ENCODE measurements around the gene ELANE. TPM values are rescaled to one million over a fixed set of nuclear protein-coding genes. Genes with fewer than 3 reads are reported as not detected.
A peak's percentile ranks its signal among the peaks of the same experiment; 100 is the strongest.
"Not testable (repeated sequence)": the region's sequence is repeated elsewhere in the genome, so short reads cannot be mapped to it uniquely, and the experiment has no call there.

Gene ELANE
- total RNA-seq, 1 donor from 2014 or later = not detected

DNA sequence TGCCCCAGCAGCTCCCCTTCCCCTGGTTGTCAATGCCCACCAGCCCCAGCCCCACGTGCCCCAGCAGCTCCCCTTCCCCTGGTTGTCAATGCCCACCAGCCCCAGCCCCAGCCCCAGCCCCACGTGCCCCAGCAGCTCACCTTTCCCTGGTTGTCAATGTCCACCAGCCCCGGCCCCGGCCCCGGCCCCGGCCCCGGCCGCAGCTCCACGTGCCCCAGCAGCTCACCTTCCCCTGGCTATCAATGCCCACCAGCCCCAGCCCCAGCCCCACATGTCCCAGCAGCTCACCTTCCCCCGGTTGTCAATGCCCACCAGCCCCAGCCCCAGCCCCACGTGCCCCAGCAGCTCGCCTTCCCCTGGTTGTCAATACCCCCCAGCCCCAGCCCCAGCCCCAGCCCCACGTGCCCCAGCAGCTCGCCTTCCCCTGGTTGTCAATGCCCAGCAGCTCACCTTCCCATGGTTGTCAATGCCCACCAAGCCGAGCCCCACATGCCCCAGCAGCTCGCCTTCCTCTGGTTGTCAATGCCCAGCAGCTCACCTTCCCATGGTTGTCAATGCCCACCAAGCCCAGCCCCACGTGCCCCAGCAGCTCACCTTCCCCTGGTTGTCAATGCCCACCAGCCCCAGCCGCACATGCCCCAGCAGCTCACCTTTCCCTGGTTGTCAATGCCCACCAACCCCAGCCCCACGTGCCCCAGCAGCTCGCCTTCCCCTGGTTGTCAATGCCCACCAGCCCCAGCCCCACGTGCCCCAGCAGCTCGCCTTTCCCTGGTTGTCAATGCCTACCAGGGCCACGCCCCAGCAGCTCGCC, 26.9 kb downstream of the ELANE start:
- DNase-seq (ENCODE audit: low read depth, low spot score) = not testable (repeated sequence)

DNA sequence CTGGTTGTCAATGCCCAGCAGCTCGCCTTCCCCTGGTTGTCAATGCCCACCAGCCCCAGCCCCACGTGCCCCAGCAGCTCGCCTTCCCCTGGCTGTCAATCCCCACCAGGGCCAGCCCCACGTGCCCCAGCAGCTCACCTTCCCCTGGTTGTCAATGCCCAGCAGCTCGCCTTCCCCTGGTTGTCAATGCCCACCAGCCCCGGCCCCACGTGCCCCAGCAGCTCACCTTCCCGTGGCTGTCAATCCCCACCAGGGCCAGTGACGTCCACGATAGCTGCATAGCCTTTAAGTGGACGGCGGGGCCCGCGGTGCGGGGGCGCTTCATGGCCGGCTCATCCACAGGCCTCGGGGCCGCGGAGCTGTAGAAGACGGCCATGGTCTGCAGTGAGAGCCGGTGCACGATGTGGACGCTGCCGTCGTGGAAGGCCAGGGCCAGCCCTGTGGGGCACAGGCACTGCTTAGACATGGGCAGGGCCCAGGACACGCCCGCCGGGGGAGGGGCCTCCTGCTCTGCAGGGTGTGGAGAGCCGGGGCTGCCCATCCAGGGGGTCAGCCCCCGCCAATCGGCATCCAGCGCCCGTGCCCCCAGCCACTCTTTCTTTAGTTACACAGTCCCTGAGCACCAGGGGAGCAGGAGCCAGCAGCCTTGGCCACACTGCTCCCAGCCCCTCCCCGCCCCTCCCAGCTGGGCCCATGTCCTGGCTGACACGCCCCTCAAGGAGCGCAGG, 27.8 kb downstream of the ELANE start:
- no peak for DNase-seq (ENCODE audit: low read depth, low spot score)

DNA sequence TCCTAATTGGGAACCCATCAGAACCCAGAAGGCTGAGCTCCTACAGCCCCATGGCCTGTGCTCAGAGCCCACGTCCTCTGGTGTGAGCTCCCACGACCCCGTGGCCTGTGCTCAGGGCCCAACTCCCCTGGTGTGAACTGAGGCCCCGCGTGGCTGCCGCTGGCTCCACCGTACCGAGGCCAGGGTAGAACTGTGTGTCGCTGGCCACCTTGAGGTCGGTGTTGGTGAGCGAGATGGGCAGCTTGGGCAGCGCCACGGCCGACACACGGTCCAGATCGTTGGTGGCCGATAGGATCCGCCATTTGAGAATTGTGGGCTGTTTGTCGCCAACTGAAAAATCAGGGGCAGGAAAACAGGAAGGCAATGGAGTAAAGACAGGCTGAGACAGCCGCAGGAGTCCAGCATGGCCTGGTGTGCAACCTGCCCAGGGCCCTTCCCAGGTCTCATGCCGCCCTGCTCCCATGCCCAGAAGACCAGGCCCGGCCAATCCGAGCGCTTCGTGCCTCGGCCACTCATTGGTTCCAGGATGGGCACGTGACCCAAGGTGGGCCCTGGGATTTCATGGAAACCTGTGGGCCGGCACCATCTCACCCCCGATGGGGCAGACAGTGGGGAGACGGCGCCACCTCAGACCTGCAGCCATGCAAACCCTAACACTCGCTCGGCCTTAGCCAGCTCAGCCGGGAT, 29.4 kb downstream of the ELANE start:
- DNase-seq (ENCODE audit: low read depth, low spot score) = no peak

DNA sequence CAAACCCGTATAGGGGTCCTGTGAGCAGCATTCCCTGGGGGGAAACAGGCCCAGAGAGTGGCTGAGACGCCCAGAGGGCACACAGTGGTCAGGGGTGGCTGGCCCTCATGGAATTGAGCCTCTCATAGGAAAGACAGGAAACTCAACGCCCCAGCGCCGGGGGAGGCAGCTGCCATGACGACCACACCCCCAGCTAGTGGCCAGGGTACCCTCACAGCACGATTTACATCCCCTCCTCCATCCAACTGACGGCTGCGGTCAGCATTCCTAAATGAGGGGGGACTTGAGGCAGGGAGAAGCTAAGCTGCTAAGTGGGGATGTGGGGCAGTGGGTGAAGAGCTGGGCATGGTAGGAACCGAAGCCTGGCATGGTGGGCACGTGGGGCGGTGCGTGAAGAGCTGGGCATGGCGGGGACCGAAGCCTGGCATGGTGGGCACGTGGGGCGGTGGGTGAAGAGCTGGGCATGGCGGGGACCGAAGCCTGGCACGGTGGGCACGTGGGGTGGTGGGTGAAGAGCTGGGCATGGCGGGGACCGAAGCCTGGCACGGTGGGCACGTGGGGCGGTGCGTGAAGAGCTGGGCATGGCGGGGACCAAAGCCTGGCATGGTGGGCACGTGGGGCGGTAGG, 30.9 kb downstream of the ELANE start:
- DNase-seq (ENCODE audit: low read depth, low spot score) = no peak

DNA sequence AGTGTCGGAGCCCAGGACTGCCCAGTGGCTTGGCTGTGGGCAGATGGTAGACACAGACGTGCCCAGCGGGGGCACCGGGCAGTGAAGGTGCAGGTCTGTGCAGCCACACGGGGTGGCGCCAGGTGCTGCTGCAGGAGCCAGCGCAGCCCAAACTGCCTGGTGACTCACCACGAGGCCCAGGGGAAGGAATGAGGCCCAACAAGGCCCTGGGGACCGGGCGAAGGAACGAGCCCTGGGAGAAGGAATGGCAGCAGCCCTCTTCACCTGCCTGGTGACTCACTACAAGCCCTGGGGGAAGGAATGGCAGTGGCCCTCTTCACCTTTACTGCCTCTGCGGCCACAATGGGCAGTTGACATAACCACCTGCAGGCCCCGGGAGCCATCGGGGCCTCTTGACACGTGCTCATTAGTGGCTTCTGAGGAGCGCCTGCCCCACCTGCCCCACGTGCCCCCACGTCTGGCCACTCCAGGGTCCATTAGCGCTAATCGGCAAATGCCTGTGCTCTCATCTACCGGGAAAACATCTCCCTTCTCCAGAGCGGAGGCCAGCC, 31.6 kb downstream of the ELANE start:
- no peak for DNase-seq (ENCODE audit: low read depth, low spot score)

DNA sequence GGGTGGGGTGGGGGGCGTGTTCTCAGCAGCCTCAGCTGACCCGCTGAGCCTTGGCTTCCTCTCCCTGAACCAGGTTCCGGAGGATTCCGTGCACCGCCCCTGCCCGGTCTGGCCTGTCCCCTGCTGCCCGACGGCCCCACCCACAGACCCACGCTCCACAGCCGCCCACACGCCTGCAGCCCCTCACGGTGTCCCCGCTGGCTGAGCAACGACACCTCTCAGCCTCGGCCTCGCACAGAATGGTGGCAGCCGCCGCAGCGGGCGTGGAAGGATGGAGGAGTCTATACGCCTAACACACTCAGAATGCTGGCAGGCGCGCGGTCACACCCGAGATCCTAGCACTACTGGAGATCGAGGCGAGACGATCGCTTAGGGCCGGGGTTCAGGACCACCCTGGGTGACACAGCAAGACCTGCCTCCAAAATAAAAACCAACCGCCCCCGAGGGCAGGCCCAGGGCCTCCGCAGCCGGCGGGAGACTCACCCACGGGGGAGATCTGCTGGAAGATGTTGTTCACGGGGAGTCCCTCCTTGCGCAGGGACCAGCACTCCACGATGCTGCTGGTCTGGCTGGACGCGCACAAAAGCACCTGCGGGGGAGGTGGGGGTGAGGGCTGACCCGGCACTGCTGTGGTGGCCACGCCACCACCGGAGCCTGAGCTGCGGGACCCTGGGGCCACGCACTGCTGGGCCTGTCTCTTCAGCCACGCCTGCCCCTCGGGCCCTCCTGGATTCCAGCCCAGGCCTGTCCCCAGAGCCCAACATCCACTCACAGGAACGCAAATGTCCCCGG, 32.5 kb downstream of the ELANE start:
- no peak for DNase-seq (ENCODE audit: low read depth, low spot score)

DNA sequence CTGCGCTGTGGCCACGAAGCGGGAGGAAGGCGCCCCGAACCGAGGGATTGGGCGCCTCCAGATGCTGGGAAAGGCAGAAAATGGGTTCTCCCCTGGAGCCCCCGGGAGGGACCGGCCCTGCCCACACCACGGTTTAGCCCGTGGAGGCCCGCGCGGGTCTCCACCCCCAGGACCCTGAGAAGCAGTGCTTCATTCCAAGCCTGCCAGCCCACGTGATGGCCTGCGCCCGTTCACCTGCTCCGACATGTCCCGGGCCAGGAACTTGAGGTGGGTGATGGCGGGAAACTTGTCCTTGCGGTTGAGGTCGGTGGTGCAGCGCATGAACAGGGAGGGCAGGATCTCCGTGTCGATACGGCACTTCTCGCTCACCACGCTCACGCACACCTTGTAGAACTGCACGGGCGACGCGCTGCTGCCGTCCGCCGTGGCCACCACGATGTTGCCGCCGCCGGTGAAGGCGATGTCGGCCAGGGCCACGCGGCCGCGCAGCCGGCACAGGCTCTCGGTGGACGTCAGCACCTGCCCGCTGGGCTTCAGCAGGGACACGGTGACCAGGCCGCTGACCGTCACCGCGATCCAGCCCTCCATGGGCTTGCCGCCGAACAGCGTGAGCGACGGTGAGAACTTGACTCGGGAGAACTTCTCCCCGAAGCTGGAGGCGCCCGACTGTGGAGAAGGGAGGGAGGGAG, 33.6 kb downstream of the ELANE start:
- no peak for DNase-seq (ENCODE audit: low read depth, low spot score)

DNA sequence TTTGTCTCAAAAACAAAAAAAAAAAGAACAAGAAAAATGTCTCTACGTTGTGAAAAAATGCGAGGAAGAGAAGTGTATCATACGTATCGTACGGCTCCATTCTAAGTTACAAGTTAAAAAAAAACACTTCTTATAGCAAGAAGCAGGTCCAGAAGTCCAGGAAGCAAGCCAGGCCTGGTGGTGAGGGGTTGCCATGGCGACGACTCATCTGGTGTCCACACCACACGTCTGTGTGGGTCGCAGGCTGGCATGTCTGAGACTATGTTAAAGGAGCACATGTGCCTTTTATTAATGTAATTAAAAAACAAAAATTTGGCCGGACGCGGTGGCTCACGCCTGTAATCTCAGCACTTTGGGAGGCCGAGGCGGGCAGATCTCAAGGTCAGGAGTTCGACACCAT, 35.0 kb downstream of the ELANE start:
- no peak for DNase-seq (ENCODE audit: low read depth, low spot score)

DNA sequence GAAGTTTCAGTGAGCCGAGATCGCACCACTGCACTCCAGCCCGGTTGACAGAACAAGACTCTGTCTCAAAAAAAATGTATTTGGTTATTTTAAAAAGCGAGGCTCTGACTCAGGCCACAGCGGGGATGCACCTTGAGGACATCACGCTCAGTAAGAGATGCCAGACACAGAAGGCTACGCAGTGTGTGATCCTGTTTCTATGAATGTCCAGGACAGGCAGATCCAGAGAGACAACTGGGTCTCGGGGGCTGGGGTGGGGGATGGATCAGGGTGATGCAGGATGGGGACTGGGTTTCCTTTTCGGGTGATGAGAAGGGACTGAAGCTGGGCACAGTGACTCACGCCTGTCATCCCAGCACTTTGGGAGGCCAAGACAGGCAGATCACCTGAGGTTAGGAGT, 35.5 kb downstream of the ELANE start:
- DNase-seq (ENCODE audit: low read depth, low spot score) = no peak

DNA sequence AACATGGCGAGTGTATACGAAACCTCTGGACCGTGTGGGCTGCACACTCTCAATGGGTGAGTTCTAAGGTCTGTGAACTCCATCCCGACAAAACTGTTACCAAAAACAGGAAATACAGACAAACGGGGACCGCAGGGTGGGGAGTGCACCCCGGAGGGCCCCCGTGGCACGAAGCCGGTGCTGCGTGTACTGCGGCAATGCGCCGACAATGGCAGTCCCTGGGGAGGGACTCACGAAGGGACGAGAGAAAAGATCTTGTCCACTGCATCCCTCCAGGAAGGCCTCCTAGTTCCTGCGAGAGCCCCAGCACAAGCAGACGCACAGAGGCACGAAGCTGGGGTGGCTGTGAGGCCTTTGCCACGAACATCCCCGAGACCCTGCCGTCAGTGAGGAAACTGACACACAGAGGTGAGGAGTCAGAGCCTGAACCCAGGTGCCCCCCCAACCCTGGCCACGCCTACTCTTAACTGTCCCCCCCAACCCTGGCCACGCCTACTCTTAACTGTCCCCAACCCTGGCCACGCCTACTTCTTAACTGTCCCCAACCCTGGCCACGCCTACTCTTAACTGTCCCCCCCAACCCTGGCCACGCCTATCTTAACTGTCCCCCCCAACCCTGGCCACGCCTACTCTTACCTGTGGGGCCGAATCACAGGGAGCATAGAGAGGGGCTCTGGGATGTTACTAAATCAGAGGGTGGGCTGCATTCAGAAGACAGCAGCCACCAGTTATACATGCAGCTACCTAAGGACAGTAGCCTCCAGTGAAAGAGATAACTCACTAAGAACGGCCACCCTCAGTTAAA, 36.7 kb downstream of the ELANE start:
- DNase-seq (ENCODE audit: low read depth, low spot score) = no peak

DNA sequence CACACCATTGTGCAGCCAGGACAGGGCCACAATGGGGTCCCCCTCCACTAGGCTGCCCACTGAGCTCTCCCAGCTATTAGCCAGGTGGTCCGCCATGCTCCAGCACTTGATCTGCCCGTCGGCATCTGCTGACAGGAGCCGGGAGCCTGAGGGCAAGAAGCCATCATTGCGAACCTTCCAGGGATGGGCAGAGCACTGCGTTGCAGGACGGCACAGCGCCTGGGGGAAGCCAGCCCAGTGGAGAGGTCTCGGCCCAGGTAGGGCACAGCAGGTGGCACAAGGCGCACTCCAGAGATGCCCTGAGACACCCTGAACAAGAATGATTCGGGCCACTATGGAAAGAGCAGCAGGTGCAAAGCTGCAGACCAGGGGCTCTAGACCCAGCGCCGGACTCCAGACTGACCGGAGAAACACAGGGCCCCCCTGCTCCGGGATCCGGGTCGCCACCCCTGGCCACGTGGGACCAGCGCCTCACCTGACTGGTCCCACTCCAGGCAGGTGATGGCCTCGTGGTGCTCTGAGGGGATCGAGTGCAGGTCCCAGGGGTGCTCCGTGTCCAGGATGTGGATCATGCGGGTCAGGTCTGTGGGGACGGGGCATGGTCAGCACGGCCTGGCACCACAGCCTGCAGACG, 37.7 kb downstream of the ELANE start:
- DNase-seq (ENCODE audit: low read depth, low spot score) = no peak

DNA sequence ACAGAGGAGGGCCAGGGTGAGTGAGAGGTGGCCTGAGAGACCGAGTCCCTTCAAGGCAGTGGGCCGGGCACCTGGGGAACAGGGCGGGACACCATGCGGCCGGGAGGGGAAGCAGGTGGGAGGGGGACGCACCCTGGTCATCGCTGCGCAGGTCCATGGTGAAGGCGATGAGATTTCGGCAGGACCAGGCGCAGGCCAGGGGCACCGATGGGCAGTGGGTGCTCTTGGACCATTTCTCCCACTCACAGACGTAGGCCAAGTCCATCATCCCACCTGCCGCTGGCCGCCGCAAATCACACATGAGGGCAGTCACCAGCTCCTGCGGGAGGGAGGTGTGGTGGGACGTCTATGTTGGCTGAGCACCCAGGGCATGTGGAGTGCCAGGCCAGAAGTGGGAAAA, 38.7 kb downstream of the ELANE start:
- DNase-seq (ENCODE audit: low read depth, low spot score) = no peak

DNA sequence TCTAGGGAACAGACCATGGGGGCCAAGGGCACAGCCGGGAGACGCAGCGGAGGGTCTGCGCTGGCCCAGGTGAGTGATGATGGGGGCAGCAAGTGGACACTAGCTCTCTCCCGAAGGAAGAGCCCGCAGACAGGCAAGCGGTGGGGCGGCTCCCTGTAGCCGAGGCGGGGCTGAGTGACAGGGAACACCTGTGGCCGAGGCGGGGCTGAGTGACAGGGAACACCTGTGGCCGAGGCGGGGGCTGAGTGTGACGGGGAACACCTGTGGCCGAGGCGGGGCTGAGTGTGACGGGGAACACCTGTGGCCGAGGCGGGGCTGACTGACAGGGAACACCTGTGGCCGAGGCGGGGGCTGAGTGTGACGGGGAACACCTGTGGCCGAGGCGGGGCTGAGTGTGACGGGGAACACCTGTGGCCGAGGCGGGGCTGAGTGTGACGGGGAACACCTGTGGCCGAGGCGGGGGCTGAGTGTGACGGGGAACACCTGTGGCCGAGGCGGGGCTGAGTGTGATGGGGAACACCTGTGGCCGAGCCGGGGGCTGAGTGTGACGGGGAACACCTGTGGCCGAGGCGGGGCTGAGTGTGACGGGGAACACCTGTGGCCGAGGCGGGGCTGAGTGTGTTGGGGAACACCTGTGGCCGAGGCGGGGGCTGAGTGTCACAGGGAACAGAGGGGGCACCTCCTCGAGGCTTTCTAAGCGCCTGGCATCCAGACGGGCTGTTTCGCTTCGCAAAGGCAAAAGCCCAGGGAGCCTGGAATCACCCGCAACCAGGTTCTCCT, 39.5 kb downstream of the ELANE start:
- DNase-seq (ENCODE audit: low read depth, low spot score) = not testable (repeated sequence)

DNA sequence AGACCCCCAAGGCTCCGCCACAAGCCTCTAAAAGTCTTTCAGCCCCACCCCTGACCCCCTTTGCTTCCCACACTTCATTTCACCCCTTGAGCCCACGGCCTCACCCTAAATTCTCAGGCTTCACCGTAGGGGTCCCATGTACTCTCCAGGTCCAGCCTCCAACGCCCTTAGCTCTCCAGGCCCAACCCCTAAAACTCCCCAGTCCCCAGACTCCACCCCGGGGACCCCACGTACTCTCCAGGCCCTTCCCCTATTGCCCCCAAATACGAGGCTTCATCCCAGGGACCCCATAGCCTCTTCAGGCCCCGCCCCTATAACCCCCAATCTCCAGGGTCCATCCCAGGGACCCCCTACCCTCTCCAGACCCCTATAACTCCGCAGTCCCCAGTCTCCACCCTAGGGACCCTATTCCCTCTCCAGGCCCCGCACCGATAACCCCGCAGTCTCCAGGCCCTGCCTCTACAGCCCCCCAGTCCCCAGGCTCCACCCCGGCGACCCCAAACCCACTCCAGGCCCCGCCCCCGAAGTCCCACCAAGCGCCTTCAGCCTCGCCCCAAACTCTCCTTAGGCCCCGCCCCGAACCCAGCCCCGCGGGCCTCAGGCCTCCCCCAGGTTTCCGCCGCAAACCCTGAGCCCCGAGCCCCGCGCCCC, 40.3 kb downstream of the ELANE start:
- no peak for DNase-seq (ENCODE audit: low read depth, low spot score)

DNA sequence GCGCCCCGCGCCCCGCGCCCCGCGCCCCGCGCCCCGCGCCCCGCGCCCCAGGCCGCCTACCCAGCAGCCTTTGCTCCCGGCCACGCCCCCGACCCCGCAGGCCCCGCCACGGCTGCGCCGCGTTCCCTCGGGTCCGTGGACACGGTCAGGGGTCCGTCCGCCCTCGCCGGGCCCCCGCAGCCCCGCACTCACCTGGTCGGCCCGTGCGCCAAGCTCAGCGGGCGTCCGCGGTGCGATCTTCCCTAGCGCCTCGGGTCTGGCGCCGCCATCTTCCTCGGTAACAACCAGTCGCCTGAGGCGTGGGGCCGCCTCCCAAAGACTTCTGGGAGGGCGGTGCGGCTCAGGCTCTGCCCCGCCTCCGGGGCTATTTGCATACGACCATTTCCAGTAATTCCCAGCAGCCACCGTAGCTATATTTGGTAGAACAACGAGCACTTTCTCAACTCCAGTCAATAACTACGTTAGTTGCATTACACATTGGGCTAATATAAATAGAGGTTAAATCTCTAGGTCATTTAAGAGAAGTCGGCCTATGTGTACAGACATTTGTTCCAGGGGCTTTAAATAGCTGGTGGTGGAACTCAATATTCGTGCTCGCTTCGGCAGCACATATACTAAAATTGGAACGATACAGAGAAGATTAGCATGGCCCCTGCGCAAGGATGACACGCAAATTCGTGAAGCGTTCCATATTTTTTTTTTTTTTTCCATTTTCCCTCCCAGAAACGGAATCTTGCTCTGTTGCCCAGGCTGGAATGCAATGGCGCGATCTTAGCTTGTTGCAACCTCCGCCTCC, 41.0 kb downstream of the ELANE start, which contains the start of the genes MED16 and RNU6-9:
MED16 (minus strand) TSS at position 294 of the 796 bp plus-strand sequence. CDS start 2,056 bp downstream, outside the sequence.
RNU6-9 (plus strand) TSS at position 591 of the 796 bp plus-strand sequence.
- DNase-seq (ENCODE audit: low read depth, low spot score) = peak; percentile 75

DNA sequence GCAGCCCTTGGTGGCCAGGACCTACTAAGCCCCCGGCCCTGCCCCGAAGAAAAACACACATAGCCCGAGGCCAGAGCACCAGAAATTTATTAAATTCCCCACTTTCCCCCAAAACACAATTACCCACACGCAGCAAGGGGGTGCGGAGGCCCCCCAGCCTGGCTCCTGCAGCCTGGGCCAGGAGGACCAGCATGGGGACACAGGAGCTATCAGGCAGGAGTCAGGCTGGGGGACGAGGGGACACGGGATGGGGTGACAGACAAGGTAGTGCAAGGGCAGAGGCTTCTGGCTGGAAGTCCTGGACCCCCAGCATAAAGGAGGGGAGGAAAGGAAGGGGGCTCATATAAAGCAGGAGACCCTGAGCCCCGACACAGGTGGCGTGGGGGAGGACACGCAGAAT, 44.3 kb downstream of the ELANE start:
- DNase-seq (ENCODE audit: low read depth, low spot score) = no peak
